Upper lobe of right lung (tissue), 1 donor: ENCODE measurements around the gene STT3B. TPM values are rescaled to one million over a fixed set of nuclear protein-coding genes. Genes with fewer than 3 reads are reported as not detected.

Experiments used
- ATAC-seq: fragments of 200-7000 bp; cut with Tn5 transposase; one replicate; pipeline ENCODE4 v1.9.1; 2020; ENCODE audit warnings: mild to moderate bottlenecking, moderate library complexity
- DNase-seq: peaks from one replicate; pipeline ENCODE4 v3.0.0-alpha.2; 2020
- H3K27ac ChIP-seq: fragments of 200-600 bp; one replicate; pipeline ENCODE4 v1.8.0; 2022
- H3K27me3 ChIP-seq: fragments of 200-600 bp; one replicate; pipeline ENCODE4 v1.8.0; 2022; ENCODE audit warnings: mild to moderate bottlenecking
- H3K36me3 ChIP-seq: fragments of 200-600 bp; one replicate; pipeline ENCODE4 v1.8.0; 2022
- H3K4me1 ChIP-seq: fragments of 200-600 bp; one replicate; pipeline ENCODE4 v1.8.0; 2022
- H3K4me3 ChIP-seq: fragments of 200-600 bp; one replicate; pipeline ENCODE4 v1.8.0; 2022; ENCODE audit warnings: mild to moderate bottlenecking
- H3K9me3 ChIP-seq: fragments of 200-600 bp; one replicate; pipeline ENCODE4 v1.8.0; 2022
- intact Hi-C: fragments of 100-400 bp; cut with DNase I; formaldehyde crosslinking; loops from one replicate; pipeline ENCODE4 v1.11.0; 2022
- long read RNA-seq: library from polyadenylated mRNA; unstranded; transcript quantifications from one replicate; pipeline ENCODE4 v2.0.0, GENCODE V29; 2021
- total RNA-seq: library from RNA; stranded (reverse); fragmentation: NEBNext Ultra II Directional; extraction: Animal tissue kit (Norgen Biotek cat#: 25700); gene quantifications from one replicate; pipeline ENCODE4 v1.2.1, GENCODE V29; 2021
- TF ChIP-seq, protein P1 (sequence below): fragments of 200-600 bp; IDR thresholded peaks from one replicate; pipeline ENCODE4 v1.8.0; 2022; ENCODE audit warnings: antibody characterized with exemption
- donor health status: DM: no; HTN: yes; CAD: no; lungs with severe emphysema.

Gene STT3B
- 129 TPM for total RNA-seq
- long read RNA-seq, full-length matches to known transcripts = 325 of 360 reads
- long read RNA-seq, partial matches to known transcripts = 10 of 360 reads
- long read RNA-seq, other reads (novel, unspliced or antisense) = 25 of 360 reads

GRCh38 chr3:31532587-31533168 is at the start of gene STT3B:
STT3B (plus strand) TSS chr3:31532925; CDS start chr3:31532999, 74 bp downstream.
- ATAC-seq (peak; percentile 83), DNase-seq (peak; percentile 94)
- peak within 1 kb of the TSS; percentile 98 for H3K27ac ChIP-seq
- no peaks in the 10 kb centered on the region for H3K36me3 ChIP-seq
- H3K4me3 ChIP-seq = peak within 1 kb of the TSS; percentile 81
- H3K4me1 ChIP-seq = peaks cover 44% of the 10 kb centered on the region
- no peaks in the 10 kb centered on the region for H3K9me3 ChIP-seq
- TF ChIP-seq, protein P1, sequence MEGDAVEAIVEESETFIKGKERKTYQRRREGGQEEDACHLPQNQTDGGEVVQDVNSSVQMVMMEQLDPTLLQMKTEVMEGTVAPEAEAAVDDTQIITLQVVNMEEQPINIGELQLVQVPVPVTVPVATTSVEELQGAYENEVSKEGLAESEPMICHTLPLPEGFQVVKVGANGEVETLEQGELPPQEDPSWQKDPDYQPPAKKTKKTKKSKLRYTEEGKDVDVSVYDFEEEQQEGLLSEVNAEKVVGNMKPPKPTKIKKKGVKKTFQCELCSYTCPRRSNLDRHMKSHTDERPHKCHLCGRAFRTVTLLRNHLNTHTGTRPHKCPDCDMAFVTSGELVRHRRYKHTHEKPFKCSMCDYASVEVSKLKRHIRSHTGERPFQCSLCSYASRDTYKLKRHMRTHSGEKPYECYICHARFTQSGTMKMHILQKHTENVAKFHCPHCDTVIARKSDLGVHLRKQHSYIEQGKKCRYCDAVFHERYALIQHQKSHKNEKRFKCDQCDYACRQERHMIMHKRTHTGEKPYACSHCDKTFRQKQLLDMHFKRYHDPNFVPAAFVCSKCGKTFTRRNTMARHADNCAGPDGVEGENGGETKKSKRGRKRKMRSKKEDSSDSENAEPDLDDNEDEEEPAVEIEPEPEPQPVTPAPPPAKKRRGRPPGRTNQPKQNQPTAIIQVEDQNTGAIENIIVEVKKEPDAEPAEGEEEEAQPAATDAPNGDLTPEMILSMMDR = no peak
- no peaks in the 10 kb centered on the region for H3K27me3 ChIP-seq
- intact Hi-C loops = no loop called here

DNA sequence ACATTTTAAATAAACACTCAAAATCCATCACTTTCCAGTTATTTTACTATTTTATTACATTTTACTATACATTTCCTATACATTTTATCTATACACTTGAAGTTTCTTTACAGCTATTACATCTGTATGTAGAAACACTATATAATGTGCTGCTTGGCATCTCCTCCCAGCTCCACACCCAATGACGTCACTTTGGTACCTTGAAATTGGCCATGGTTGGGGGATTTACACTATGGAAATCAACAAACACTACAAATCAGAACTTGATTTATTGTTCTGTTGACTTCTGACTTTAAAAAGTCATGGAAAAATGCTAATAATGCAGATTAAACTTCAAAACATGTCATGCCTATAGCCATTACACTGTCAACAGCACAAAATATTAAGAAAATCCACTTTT is 48.9 kb upstream of the STT3B start:
- Histone ChIP-seq H3K4me1 (no peaks in the 10 kb centered on the region), H3K9me3 (no peaks in the 10 kb centered on the region), H3K4me3 (no peak overlapping the region), H3K36me3 (no peaks in the 10 kb centered on the region), H3K27ac (no peak overlapping the region), H3K27me3 (no peaks in the 10 kb centered on the region)
- DNase-seq (no peak), ATAC-seq (no peak)
- intact Hi-C loops = no loop called here
- TF ChIP-seq, protein P1 = no peak

- Histone ChIP-seq H3K4me1 (no peaks in the 10 kb centered on the region), H3K27me3 (no peaks in the 10 kb centered on the region), H3K9me3 (no peaks in the 10 kb centered on the region), H3K27ac (no peak overlapping the region), H3K4me3 (no peak overlapping the region), H3K36me3 (no peaks in the 10 kb centered on the region)
- ATAC-seq (no peak), DNase-seq (no peak)
- intact Hi-C loops = no loop called here
- TF ChIP-seq, protein P1 = no peak
Measured at GRCh38 chr3:31485196-31485595, 47.5 kb upstream of the STT3B start.

- no peaks in the 10 kb centered on the region for H3K4me1 ChIP-seq
- no peaks in the 10 kb centered on the region for H3K27me3 ChIP-seq
- intact Hi-C loops = no loop called here
- no peak overlapping the region for H3K4me3 ChIP-seq
- no peak overlapping the region for H3K27ac ChIP-seq
- no peaks in the 10 kb centered on the region for H3K36me3 ChIP-seq
- TF ChIP-seq, protein P1 = no peak
- ATAC-seq = no peak
- no peak for DNase-seq
- peaks cover 5% of the 10 kb centered on the region for H3K9me3 ChIP-seq
Measured at GRCh38 chr3:31486865-31487533, 45.7 kb upstream of the STT3B start.

DNA sequence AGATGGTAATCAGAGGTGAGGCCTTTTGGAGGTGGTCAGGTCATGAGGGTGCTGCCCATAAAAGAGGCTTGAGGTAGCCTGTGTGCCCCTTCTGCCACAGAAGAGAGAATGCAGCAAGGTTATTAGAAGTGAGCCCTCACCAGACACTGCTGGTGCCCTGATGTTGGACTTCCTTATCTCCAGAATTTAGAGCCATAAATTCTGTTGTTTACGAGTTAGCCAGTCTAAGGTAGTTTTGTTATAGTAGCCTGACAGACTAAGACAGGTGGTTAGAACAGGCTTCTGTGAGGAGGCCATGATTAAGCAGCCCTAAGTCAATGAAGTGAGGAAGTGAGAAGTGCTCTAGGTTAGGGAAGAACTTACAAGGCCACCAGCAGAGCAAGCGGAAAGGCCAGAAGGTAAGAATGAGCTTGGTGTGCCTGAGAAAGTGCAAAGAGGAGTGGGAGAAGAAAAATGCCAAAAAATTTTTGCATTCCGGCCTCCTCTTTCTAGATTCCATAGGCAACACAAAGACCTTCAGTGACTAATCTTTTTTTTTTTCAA is 44.2 kb upstream of the STT3B start:
- no peak for DNase-seq
- TF ChIP-seq, protein P1 = no peak
- Histone ChIP-seq H3K36me3 (no peaks in the 10 kb centered on the region), H3K27ac (no peak overlapping the region), H3K4me3 (no peak overlapping the region), H3K9me3 (peaks cover 5% of the 10 kb centered on the region), H3K27me3 (no peaks in the 10 kb centered on the region), H3K4me1 (no peaks in the 10 kb centered on the region)
- no peak for ATAC-seq
- intact Hi-C loops = no loop called here
